Left lung (tissue), 10 donors: ENCODE results near the gene FOSB. TPM values are rescaled to one million over a fixed set of nuclear protein-coding genes. Genes with fewer than 3 reads are reported as not detected.

Source experiments
- ATAC-seq: fragments of 200-7000 bp; cut with Tn5 transposase; one replicate; pipeline ENCODE4 v1.9.1; 2020; ENCODE audit warnings: moderate library complexity
- DNase-seq, 4 donors: peaks; one replicate each; pipeline ENCODE4 v3.0.0-alpha.2; 2013 to 2020
- H3K27ac ChIP-seq, 2 donors: fragments of 200-600 bp; sonication (generic) in 1 of 2; one replicate each; pipeline versions ENCODE4 v1.5.0 to v1.8.0; 2020 to 2021
- H3K27me3 ChIP-seq, 2 donors: fragments of 200-600 bp; sonication (generic) in 1 of 2; one replicate each; pipeline versions ENCODE4 v1.5.0 to v1.8.0; 2020 to 2021
- H3K36me3 ChIP-seq, 2 donors: fragments of 200-600 bp; sonication (generic) in 1 of 2; one replicate each; pipeline versions ENCODE4 v1.5.0 to v1.8.0; 2020 to 2021
- H3K4me1 ChIP-seq, 2 donors: fragments of 200-600 bp; one replicate each; pipeline ENCODE4 v1.8.0; 2021
- H3K4me3 ChIP-seq, 2 donors: fragments of 200-600 bp; sonication (generic) in 1 of 2; one replicate each; pipeline versions ENCODE4 v1.5.0 to v1.8.0; 2020 to 2021; ENCODE audit warnings: mild to moderate bottlenecking in 1 of 2
- H3K9me3 ChIP-seq, 2 donors: fragments of 200-600 bp; sonication (generic) in 1 of 2; one replicate each; pipeline versions ENCODE4 v1.5.0 to v1.8.0; 2020 to 2021
- CTCF ChIP-seq, 2 donors: fragments of 200-600 bp; sonication (generic) in 1 of 2; IDR thresholded peaks; one replicate each; pipeline versions ENCODE4 v1.5.0 to v1.8.0; 2021; ENCODE audit warnings: antibody characterized with exemption in 2 of 2
- intact Hi-C, 2 donors: fragments of 100-400 bp; cut with DNase I; formaldehyde crosslinking; loops; one replicate each; pipeline versions ENCODE4 v1.11.2 to v1.14.2; 2022
- polyA plus RNA-seq, 6 donors: library from polyadenylated mRNA; unstranded; fragments of 120-200 nt; gene quantifications; one replicate each; pipeline ENCODE4 v1.2.1, GENCODE V29; 2013; ENCODE audit not compliant: insufficient read length in 6 of 6
- total RNA-seq, 2 donors: library from RNA; stranded (reverse); fragmentation: NEBNext Ultra II Directional; extraction: Animal tissue kit (Norgen Biotek cat#: 25700); gene quantifications; one replicate each; pipeline ENCODE4 v1.2.1, GENCODE V29; 2021
- donor health status: DM: no; HTN: yes; CAD: no.
- donor health status: DM: no; HTN: no; CAD: no.

Gene FOSB
- total and polyA plus RNA-seq, 8 donors = 5.7 to 766 (median 126) TPM

- intact Hi-C loops = no loop called here
- no peak overlapping the region for H3K4me3 ChIP-seq
- no peak for TF ChIP-seq CTCF (IDR thresholded peaks at IDR 0.05)
- no peak for DNase-seq
- H3K27me3 ChIP-seq = peaks cover 0 to 8% of the 10 kb centered on the region in 2 donors
- no peaks in the 10 kb centered on the region for H3K9me3 ChIP-seq
- no peak for ATAC-seq
- peak overlapping the region; percentile 86 to 98 for H3K27ac ChIP-seq
- peaks cover 0 to 4% of the 10 kb centered on the region in 2 donors for H3K36me3 ChIP-seq
- H3K4me1 ChIP-seq = peaks cover 8 to 66% of the 10 kb centered on the region in 2 donors
Observed at GRCh38 chr19:45505151-45505995, 37.6 kb downstream of the FOSB start.

GRCh38 chr19:45505996-45506245, 38.1 kb downstream of the FOSB start:
- peak overlapping the region; percentile 96 to 100 for H3K4me3 ChIP-seq
- DNase-seq (no peak), ATAC-seq (no peak)
- peaks cover 0 to 9% of the 10 kb centered on the region in 2 donors for H3K36me3 ChIP-seq
- H3K9me3 ChIP-seq = no peaks in the 10 kb centered on the region
- peaks cover 0 to 4% of the 10 kb centered on the region in 2 donors for H3K27me3 ChIP-seq
- no peak for TF ChIP-seq CTCF (IDR thresholded peaks at IDR 0.05)
- intact Hi-C loops = no loop called here
- peaks cover 8 to 66% of the 10 kb centered on the region in 2 donors for H3K4me1 ChIP-seq
- H3K27ac ChIP-seq = peak overlapping the region; percentile 86 to 98

- intact Hi-C loops = no loop called here
- Histone ChIP-seq H3K4me1 (peaks cover 8 to 66% of the 10 kb centered on the region in 2 donors), H3K27me3 (no peaks in the 10 kb centered on the region), H3K36me3 (peaks cover 0 to 9% of the 10 kb centered on the region in 2 donors), H3K4me3 (peak overlapping the region; percentile 96 to 100), H3K27ac (peak overlapping the region; percentile 86 to 98), H3K9me3 (no peaks in the 10 kb centered on the region)
- peak; percentile 25 to 26 for TF ChIP-seq CTCF (IDR thresholded peaks at IDR 0.05)
- ATAC-seq = peak; percentile 86
- DNase-seq = peak; percentile 84 to 100 (median 95)
Observed at GRCh38 chr19:45506246-45506988, 38.6 kb downstream of the FOSB start.

GRCh38 chr19:45506989-45507871, 39.4 kb downstream of the FOSB start, which contains the start of gene VASP:
VASP (plus strand) TSS chr19:45507479; CDS start chr19:45507772, 293 bp downstream.
- peak within 1 kb of the TSS; percentile 96 to 100 for H3K4me3 ChIP-seq
- no peaks in the 10 kb centered on the region for H3K9me3 ChIP-seq
- ATAC-seq (peak; percentile 81), DNase-seq (peak; percentile 77 to 97 (median 88))
- H3K4me1 ChIP-seq = peaks cover 8 to 68% of the 10 kb centered on the region in 2 donors
- intact Hi-C loops = no loop called here
- peak within 1 kb of the TSS; percentile 86 to 98 for H3K27ac ChIP-seq
- H3K36me3 ChIP-seq = peaks cover 0 to 9% of the 10 kb centered on the region in 2 donors
- no peak for TF ChIP-seq CTCF (IDR thresholded peaks at IDR 0.05)
- H3K27me3 ChIP-seq = no peaks in the 10 kb centered on the region
